ENCODE results near the gene OTOF.

The OTOF gene

DNA sequence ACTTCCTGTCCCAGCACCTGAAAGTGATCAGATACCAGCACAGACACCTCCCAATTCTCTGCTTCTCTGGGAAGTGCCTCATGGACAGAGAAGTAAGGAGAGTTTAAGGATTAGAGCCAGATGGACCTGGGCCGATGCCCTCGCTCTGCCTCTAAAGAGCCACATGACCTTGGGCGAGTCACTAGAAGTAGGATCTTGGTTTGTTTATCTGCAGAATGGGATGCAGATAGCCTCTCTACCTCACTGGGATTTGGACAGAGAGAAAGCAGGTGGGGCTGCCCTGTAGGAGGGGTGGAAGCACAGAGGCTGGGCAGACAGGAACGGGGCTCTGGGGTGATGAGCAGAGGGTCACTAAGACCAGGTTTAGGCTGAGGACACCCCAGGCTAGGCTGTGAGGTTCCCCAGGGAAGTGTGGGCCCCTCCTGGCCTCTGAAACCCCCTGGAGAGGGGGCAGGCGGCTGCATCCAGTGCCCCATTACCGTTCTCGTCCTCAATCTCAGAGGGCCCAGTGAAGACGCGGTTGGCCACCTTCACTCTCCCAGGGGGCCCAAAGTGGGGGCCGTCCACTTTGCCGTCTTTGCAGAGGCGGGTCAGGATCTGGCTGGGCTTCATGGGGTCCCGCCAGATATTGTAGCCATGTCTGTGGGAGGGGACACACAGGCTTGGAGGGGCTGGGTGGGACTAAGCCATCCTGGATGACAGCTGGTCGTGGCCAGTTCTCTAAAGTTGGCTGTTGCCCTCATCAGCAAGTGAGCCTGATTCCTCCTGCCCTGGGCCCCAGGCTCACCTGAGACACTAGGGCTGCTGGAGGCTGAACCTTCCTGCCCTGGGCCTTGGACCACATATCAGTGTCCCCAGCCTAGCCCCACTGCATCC lies 13.3 kb downstream of the OTOF start:
- no peaks in the 10 kb centered on the region for H3K36me3 Mint-ChIP-seq (ENCODE audit: low read depth)
- H3K4me3 Mint-ChIP-seq, result no peak overlapping the region
- H3K27ac Mint-ChIP-seq, result no peak overlapping the region
- no peaks in the 10 kb centered on the region for H3K9me3 Mint-ChIP-seq
- TF ChIP-seq, protein P1, sequence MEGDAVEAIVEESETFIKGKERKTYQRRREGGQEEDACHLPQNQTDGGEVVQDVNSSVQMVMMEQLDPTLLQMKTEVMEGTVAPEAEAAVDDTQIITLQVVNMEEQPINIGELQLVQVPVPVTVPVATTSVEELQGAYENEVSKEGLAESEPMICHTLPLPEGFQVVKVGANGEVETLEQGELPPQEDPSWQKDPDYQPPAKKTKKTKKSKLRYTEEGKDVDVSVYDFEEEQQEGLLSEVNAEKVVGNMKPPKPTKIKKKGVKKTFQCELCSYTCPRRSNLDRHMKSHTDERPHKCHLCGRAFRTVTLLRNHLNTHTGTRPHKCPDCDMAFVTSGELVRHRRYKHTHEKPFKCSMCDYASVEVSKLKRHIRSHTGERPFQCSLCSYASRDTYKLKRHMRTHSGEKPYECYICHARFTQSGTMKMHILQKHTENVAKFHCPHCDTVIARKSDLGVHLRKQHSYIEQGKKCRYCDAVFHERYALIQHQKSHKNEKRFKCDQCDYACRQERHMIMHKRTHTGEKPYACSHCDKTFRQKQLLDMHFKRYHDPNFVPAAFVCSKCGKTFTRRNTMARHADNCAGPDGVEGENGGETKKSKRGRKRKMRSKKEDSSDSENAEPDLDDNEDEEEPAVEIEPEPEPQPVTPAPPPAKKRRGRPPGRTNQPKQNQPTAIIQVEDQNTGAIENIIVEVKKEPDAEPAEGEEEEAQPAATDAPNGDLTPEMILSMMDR (IDR thresholded peaks at IDR 0.05; ENCODE audit: unreplicated experiment in 3 of 3), result no peak
- H3K4me1 Mint-ChIP-seq, result no peaks in the 10 kb centered on the region
- H3K27me3 Mint-ChIP-seq (ENCODE audit: low read depth), result peaks cover 16% of the 10 kb centered on the region

GRCh38 chr2:26463244-26464192 lies 14.4 kb downstream of the OTOF start:
- peaks cover 16% of the 10 kb centered on the region for H3K27me3 Mint-ChIP-seq (ENCODE audit: low read depth)
- H3K4me1 Mint-ChIP-seq, result no peaks in the 10 kb centered on the region
- TF ChIP-seq, protein P1 (IDR thresholded peaks at IDR 0.05; ENCODE audit: unreplicated experiment in 3 of 3), result no peak
- no peak overlapping the region for H3K4me3 Mint-ChIP-seq
- no peak overlapping the region for H3K27ac Mint-ChIP-seq
- H3K36me3 Mint-ChIP-seq (ENCODE audit: low read depth), result no peaks in the 10 kb centered on the region
- no peaks in the 10 kb centered on the region for H3K9me3 Mint-ChIP-seq

GRCh38 chr2:26462511-26463243 lies 15.2 kb downstream of the OTOF start:
- no peaks in the 10 kb centered on the region for H3K36me3 Mint-ChIP-seq (ENCODE audit: low read depth)
- no peak overlapping the region for H3K27ac Mint-ChIP-seq
- no peaks in the 10 kb centered on the region for H3K9me3 Mint-ChIP-seq
- no peaks in the 10 kb centered on the region for H3K4me1 Mint-ChIP-seq
- TF ChIP-seq, protein P1 (IDR thresholded peaks at IDR 0.05; ENCODE audit: unreplicated experiment in 3 of 3), result peak in 2 of 3 experiments; percentile 17 to 31
- peaks cover 16% of the 10 kb centered on the region for H3K27me3 Mint-ChIP-seq (ENCODE audit: low read depth)
- no peak overlapping the region for H3K4me3 Mint-ChIP-seq

DNA sequence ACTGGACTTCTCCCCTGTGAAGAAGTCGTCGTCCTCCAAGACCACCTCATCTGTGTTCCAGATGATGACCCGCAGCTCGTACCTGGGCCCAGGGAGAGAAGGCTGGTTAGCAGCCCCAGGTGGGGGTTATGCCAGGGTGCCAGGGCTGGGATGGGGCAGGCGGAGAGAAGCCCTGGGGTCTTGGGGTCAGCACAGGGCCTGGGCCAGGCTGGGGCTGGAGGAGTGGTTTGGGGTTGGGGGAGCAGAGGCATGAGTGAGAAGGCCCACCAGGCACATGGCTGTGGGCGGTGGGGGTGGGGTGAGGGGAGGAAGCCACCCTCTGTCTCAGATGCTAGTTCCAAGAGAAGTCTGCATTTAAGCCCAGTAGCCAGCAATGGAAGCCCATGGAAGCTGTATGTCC lies 15.8 kb downstream of the OTOF start:
- H3K4me1 Mint-ChIP-seq, result no peaks in the 10 kb centered on the region
- no peak overlapping the region for H3K27ac Mint-ChIP-seq
- H3K27me3 Mint-ChIP-seq (ENCODE audit: low read depth), result peaks cover 16% of the 10 kb centered on the region
- H3K36me3 Mint-ChIP-seq (ENCODE audit: low read depth), result no peaks in the 10 kb centered on the region
- no peak overlapping the region for H3K4me3 Mint-ChIP-seq
- TF ChIP-seq, protein P1 (IDR thresholded peaks at IDR 0.05; ENCODE audit: unreplicated experiment in 3 of 3), result no peak
- no peaks in the 10 kb centered on the region for H3K9me3 Mint-ChIP-seq

GRCh38 chr2:26461601-26462023 lies 16.3 kb downstream of the OTOF start:
- Mint-ChIP-seq H3K36me3 (ENCODE audit: low read depth) (no peaks in the 10 kb centered on the region), H3K9me3 (no peaks in the 10 kb centered on the region), H3K27ac (no peak overlapping the region), H3K4me3 (no peak overlapping the region), H3K4me1 (no peaks in the 10 kb centered on the region), H3K27me3 (ENCODE audit: low read depth) (peaks cover 16% of the 10 kb centered on the region)
- TF ChIP-seq, protein P1 (IDR thresholded peaks at IDR 0.05; ENCODE audit: unreplicated experiment in 3 of 3), result no peak
